Measurements from ENCODE around the gene SLIT3. TPM values are rescaled to one million over a fixed set of nuclear protein-coding genes. Genes with fewer than 3 reads are reported as not detected.

SLIT3 gene
- not detected for polyA plus RNA-seq (2012; ENCODE audit: insufficient read depth, insufficient read length)

DNA sequence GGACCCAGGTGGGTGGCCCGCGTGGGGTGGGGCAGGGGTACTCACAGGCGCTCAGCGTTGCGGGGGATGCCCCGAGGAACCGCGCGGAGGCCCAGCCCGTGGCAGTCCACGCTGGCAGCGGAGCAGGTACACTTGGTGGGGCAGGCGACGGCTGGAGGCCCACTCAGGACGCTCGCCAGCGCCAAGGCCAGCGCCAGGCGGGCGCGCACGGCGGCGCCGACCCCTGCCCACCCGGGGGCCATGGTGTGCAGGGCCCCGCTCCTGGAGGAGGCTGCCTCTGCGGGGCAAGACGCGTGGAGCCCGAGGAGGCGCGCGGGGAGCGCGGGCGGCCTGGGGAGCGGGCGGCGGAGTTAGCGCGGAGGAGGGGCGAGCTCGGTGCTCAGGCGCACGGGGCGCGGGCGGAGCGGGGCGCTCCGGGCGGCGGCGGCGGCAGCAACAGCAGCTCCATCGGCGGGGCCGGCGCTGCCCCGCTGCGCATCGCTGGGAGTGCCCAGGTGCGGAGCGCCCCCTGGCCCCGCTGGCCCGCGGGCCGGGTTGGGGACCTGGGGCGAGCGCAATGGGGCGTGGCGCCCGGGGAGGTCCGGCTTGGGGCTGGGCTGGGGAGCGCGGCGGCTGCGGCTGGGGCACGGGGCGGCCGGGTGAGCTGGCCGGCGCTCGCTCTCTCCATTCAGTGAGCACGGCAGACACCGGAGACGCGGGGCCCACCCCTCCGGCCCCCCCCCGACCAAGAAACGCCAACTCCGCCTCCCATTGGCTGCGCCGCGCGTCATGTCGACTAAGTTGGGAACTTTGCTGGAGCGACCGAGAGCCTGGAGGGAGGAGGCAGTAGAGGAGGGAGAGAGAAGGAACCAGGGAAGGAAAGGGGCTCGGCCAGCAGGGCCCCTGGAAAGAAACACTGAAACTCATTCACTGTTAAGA lies at the start of gene SLIT3:
TSS of gene SLIT3 (minus strand) at position 672 of the 918 bp plus-strand sequence. CDS start at position 242, 430 bp downstream.
- no peak for DNase-seq (ENCODE audit: low read depth, low spot score)
- H3K4me3 ChIP-seq (ENCODE audit: low read length) = no peak within 1 kb of the TSS

DNA sequence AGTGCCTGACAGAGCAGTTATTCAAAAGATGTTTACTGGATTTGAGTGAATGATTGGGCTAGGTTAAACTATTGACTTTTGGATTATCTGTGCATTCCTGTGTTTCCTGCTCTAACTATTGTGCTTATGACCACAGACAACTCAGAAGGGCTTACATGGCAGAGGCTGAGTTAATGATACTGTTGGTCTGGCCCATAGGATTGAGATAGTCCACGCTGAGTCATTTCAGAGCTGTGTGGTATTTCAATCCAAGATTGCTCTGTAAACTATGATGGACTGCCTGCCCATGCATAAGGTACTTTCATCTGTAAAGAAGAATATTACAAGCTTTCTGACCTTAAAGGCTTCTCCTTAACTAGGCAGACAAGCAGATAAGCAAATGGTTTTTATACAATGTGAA lies 49.1 kb upstream of the SLIT3 start:
- DNase-seq (ENCODE audit: low read depth, low spot score) = no peak
- no peak overlapping the region for H3K4me3 ChIP-seq (ENCODE audit: low read length)

DNA sequence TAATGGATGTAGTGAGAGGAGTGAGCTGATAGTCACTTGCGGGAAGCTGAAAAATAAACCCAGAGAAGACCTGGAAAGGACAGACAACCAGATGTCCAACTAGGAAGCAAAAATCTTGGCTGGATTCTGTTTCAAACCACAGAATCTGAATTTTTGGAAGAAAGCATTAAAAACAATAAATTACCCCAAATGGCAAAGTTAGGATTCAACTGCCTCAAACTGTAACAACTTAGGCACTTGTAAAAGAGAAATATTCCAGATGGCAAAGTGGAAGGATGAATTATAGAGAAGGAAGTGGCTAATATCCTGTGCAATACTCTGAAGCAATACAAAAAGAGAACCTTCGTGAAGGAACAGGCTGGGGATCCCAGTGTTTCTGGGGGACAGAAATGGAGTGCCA lies 46.8 kb upstream of the SLIT3 start:
- no peak overlapping the region for H3K4me3 ChIP-seq (ENCODE audit: low read length)
- DNase-seq (ENCODE audit: low read depth, low spot score) = no peak

DNA sequence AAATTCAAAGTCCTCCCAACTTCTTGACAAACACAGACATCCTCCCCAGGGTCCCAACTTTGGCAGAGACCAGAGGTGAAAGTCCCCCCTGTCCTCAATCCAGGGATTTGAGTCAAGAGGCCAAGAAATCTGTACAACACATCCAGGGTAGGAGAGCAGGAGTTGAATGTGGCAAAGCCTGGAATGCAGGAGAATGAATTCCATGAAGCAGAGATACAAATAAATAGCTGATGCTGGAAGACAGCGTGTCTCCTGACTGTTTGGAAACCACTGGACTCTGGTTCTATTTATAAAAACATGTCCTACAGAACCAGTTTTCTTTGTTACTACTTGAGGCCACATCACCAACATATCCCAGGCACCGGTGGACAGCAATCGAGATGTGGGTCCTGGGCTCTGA lies 43.7 kb upstream of the SLIT3 start:
- DNase-seq (ENCODE audit: low read depth, low spot score) = no peak
- no peak overlapping the region for H3K4me3 ChIP-seq (ENCODE audit: low read length)

DNA sequence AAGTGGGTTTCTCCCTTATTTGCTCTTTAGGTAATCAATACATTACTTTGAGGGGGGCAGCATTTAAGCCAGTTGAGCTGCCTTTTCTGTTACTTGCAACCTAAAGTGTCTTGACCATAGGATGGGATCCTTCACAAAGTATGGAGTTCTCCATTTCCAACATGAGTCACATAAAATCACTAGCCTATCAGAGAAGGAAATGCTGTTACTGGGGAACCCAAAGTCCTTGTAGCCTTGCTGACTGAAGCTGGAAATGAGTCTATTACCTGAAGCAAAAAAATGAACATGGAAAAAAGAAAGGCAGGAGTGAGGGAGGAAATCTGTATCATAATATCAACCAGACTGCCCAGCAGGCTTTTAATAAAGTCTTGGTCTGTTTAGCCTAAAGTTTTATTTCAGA lies 42.8 kb upstream of the SLIT3 start:
- no peak for DNase-seq (ENCODE audit: low read depth, low spot score)
- no peak overlapping the region for H3K4me3 ChIP-seq (ENCODE audit: low read length)

DNA sequence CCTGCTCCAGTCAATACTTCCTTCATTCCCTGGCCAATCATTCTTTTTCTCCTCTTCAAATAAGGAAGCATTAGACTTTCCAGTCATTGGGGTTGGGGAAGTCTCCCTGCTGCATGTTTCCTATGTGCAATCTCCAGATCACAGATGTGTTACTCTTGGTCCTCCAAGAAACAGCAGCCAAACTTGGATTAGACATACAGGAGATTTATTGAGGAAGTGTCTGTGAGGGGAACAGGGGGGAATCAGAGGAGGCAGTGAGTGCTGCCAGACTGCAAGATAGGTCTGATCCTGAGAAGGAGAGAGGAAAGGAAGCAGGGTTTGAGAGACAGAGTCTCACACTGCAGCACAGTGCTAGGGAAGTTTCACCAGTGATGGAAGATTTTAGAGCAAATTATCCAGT lies 40.6 kb upstream of the SLIT3 start:
- no peak overlapping the region for H3K4me3 ChIP-seq (ENCODE audit: low read length)
- DNase-seq (ENCODE audit: low read depth, low spot score) = no peak

DNA sequence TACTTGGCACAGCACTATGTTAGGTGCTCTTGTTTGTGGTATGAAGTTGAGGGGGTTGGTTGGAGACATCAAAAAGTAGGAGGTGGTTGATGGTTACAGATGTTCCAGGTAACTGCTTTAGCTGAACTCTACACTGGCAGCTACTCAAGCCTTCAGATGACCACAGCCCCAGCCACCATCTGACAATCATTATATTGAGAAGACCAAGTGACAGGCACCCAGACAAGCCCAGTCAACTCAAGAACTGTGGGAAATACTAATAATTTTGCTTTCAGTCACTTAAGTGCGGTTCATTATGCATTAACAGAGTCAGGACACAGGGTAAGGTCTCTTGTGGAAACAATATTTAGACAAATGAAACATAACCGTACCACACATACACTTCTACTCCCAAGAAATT lies 38.9 kb upstream of the SLIT3 start:
- DNase-seq (ENCODE audit: low read depth, low spot score) = no peak
- H3K4me3 ChIP-seq (ENCODE audit: low read length) = no peak overlapping the region

DNA sequence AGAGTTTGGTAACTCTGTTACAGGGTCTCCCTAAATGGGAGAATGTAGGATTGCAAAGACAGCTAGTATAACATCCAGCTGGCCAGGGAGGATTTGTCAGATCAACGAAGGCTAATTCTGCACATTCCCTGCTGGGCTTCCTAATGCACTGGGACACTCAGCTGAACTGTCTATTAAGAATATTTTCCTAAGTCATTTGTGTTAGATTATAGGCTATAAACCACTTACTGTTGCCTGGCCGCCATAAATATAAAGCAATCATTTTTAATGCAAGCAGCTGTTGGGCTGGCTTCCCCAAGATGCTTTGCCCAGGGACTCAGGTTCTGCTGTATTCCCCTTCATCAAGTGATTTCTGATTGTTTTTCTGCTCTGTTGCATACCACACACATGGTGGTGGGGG lies 35.3 kb upstream of the SLIT3 start:
- DNase-seq (ENCODE audit: low read depth, low spot score) = no peak
- no peak overlapping the region for H3K4me3 ChIP-seq (ENCODE audit: low read length)

DNA sequence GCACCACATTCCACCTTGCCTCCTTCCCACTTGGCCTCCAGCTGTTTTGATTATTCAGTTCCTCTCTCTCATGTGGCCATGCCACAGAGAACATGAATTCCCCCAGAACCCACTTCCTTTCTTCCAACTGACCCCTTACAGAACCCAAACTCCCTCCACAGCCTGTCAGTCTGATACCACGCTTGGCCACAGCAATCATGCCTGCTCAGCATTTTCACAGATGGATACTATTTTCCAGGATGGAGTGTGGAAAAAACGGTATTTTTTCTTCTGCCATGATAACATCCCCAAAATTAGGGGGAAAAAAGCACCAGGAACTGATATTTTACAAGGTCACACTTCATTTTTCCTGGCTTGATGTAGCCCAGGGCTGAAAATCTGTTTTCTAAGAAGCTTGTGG lies 34.9 kb upstream of the SLIT3 start:
- no peak for DNase-seq (ENCODE audit: low read depth, low spot score)
- H3K4me3 ChIP-seq (ENCODE audit: low read length) = no peak overlapping the region

DNA sequence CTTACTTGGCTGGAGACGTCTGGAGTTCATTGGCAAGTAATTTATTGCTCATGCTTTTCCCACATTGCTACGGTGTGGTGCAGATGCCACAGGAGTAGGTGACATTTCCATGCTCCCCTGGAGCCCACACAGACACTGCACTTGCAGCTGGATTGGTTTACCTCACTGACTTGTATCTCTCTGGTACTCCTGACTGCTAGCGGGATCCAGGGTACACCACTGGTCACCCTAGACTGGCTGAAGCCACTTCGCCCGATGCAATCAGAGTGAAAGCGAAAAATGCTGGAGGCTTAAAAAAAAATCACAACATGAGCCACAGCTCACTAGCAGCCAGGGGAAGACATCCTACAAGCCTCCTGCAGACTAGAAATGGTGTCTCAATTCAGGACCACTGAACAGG lies 32.6 kb upstream of the SLIT3 start:
- DNase-seq (ENCODE audit: low read depth, low spot score) = no peak
- no peak overlapping the region for H3K4me3 ChIP-seq (ENCODE audit: low read length)

DNA sequence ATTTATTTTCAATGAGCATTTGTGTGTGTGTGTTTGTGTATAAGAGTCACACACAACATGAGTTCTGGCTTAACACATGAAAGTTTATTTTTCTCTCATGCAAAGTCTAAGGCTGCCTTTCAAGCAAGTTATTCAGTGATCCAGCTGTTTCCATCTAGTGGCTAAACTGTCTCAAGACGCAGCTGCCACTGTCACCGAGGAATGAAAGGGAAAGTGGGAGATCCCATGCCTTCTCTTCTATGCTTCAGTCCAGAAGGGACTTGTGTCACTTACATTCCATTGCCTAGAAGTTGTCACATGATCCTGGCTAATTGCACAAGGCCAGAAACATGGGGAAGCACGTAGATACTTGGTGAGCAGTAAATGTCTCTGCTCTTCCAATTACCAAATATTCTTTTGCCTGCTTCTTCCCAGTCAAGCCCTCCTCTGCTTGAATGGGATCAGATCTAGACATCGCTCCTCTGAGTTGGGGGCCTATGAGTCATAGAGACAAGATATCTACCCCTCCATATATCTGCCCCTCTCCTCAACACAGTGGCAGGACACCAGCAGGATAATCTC lies 30.4 kb upstream of the SLIT3 start:
- DNase-seq (ENCODE audit: low read depth, low spot score) = no peak
- no peak overlapping the region for H3K4me3 ChIP-seq (ENCODE audit: low read length)

DNA sequence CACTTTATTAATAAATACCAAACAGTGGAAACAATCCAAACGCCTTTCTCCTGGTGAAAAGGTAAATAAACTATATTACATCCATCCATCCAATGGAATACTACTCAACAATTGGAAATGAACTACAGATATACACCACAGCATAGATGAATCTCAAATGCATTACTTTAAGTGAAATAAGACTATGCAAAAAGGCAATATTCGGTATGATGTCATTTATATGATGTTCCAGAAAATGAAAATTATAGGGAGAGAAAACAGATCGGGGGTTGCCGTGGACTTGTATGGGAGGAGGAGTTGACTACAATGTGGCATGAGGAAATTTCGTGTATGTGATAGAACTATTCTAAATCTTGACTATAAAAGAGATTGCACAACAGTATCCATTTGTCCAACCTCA lies 27.5 kb upstream of the SLIT3 start:
- H3K4me3 ChIP-seq (ENCODE audit: low read length) = no peak overlapping the region
- DNase-seq (ENCODE audit: low read depth, low spot score) = no peak

DNA sequence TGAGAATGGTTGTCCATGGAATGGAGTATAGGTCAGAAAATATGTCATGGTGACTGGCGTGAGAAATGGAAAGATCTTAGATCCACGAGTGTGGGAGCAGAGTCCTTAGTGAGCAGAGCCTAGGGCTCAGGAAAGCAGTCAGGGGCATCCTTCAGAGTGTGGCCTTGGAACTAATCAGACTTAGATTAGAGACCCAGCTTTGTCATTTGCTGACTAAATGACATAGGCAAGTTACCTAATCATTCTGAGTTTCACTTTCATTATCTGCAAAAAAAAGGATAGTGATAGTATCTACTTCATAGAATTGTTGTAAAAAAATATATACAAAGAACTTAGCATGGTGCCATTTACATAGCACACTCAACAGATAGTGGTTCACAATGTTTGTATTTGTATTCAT lies 24.3 kb upstream of the SLIT3 start:
- H3K4me3 ChIP-seq (ENCODE audit: low read length) = no peak overlapping the region
- DNase-seq (ENCODE audit: low read depth, low spot score) = no peak

DNA sequence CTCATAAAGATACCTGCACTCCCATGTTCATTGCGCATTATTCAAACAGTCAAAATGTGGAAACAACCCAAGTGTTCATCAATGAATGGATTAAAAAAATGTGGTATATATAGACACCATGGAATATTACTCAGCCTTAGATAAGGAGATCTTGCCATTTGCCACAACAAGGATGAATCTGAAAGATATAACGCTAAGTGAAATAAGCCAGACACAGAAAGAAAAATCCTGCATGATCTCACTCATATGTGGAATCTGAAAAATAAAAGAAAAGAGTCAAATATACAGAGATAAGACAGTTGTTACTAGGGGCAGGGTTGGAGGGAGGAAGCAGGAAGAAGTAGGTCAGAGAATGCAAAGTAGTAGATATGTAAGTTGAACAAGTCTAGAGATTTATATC lies 17.6 kb upstream of the SLIT3 start:
- DNase-seq (ENCODE audit: low read depth, low spot score) = no peak
- no peak overlapping the region for H3K4me3 ChIP-seq (ENCODE audit: low read length)

DNA sequence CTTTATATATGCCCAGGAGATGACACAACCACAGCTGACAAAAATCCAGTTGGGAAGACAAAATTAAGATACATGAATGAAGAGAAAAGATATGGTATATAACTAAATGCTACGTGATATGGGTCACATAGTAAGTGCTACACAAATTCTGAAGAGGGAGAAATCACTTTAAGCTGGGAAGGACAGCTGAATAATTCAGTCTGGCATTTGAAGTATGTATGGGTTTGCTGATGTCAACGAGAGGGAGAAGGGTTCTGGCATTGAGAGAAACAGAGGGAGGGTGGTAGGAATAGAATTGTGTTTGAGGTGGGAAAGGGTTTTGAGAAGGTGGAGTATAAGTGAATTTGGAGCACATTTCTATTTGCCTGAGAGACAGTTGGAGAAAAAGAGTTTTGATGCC lies 6.7 kb upstream of the SLIT3 start:
- no peak overlapping the region for H3K4me3 ChIP-seq (ENCODE audit: low read length)
- no peak for DNase-seq (ENCODE audit: low read depth, low spot score)

DNA sequence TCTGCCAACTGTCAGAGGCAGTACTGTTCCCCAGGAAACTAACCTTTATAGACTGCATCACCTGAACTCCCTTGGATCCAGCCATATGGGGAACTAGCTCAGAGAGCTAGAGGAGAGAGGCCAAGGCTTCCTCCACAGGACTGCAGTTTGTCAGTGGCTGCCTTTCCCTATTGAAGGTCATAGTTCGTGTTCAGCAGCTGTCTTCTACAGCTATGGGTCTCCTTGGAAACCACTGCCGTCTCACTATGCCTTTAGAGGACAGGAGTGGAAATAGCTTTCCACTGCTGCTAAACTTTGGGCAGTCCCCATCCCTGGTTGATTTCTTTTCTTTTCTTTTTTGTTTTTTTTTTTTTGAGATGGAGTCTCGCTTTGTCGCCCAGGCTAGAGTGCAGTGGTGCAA lies 4.4 kb upstream of the SLIT3 start:
- no peak for DNase-seq (ENCODE audit: low read depth, low spot score)
- H3K4me3 ChIP-seq (ENCODE audit: low read length) = no peak overlapping the region

DNA sequence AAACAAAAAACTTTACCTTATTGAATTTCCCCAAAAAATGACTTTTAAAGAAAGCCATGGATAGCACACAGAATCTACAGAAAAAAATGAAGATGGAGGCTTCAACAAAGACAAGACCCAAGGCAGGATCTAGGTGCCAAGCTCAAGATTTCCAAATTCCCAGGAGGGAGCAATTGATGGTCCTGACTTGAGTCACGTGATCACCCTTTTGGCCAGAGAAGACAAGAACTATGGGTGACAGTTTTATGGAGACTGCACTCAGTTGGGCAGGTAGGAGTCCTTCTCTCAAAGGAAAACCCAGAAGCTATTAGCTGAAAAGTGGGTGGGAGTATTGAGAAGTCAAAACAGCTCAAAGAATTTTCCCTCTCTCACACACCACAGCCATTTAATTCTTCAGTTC lies 3.2 kb upstream of the SLIT3 start:
- no peak for DNase-seq (ENCODE audit: low read depth, low spot score)
- no peak overlapping the region for H3K4me3 ChIP-seq (ENCODE audit: low read length)

DNA sequence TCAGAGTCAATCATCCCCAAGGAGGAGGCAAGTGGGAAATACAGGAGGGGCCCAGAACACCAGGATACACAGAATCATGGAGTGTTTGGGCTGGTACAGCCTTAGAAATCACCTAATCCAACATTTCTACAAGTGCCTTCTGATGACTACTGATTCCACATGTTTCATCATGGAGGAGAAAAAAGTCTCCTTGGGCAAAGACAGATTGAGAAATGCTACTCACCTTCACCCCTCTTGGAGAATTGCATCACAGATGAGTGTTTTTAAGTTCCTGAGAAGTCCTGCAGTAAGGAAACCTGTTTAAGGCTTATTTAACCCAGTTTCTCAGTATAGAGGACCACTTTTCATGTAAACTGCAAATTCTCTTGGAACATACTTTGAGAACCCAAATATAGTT lies 2.2 kb upstream of the SLIT3 start:
- H3K4me3 ChIP-seq (ENCODE audit: low read length) = no peak overlapping the region
- no peak for DNase-seq (ENCODE audit: low read depth, low spot score)

DNA sequence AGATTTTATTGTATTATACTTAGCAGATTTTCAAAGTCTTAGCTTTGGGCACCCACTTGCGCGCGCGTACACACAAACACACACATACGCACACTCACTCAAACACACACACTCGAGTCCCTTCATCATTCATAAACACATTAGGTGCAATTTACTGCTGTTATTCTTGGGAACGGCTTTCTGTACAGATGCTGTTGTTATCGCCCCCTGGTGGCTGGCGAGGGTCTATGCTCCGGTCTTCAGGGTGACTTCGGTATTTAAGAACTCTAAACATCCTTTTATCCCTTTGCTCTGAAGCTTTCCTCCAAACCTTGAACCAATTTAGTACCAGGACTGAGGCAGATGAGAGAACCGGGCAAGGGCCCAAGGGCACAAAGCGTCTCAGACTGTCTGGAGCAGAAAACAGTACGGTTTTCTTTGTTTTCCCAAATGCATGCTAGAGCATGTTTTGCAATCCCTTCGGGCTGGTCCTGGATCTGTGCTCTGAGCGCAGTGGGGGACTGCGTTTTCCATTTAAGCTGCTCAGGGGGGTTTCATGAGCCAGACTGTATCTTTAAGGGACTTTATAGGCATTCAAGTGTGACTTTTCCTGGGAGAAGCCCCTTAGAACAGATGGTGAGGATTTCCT lies 1.7 kb upstream of the SLIT3 start:
- no peak overlapping the region for H3K4me3 ChIP-seq (ENCODE audit: low read length)
- DNase-seq (ENCODE audit: low read depth, low spot score) = peak; percentile 68

DNA sequence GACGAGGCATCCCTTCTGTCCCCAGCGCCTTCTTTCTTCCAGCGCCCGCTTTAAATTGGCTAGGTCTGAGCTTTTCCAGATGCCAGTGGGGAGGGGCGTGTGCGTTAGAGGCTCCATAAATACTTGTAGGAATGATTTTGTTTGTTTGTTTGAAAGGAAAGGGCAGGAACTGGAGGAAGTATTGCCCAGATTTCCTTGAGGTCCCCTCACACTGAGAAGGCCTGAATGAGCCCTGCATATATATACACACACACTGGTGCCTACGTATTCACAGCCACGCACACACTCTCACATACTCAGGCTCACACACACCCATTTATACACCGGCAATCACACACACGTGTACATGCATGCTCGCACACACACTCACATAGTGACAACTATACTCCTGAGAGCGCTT lies 1.0 kb upstream of the SLIT3 start:
- DNase-seq (ENCODE audit: low read depth, low spot score) = no peak
- H3K4me3 ChIP-seq (ENCODE audit: low read length) = no peak overlapping the region

Data from Jurkat, Clone E6-1 (cell line).